K562 (cell line): Measurements from ENCODE around the gene MYL11. TPM values are rescaled to one million over a fixed set of nuclear protein-coding genes. Genes with fewer than 3 reads are reported as not detected.

Source experiments
- FOSL1 ChIP-seq: fragments of 200-800 bp; sonication (Bioruptor generic); conservative IDR thresholded peaks from 2 replicates; pipeline ENCODE4 v1.6.1; 2016; ENCODE audit warnings: missing genetic modification characterization, missing compliant biosample characterization
- GABPA ChIP-seq: fragments of 200-800 bp; sonication (Bioruptor generic); conservative IDR thresholded peaks from 2 replicates; pipeline ENCODE4 v1.6.1; 2016; ENCODE audit warnings: low read depth, missing genetic modification characterization, missing compliant biosample characterization
- POLR2AphosphoS5 ChIP-seq: IDR thresholded peaks from 2 replicates; pipeline ENCODE4 v1.6.1; 2011; ENCODE audit warnings: mild to moderate bottlenecking, low read depth, low read length, moderate library complexity; ENCODE audit not compliant: control insufficient read depth, insufficient read depth
- SETDB1 ChIP-seq: IDR thresholded peaks from one replicate; pipeline ENCODE4 v1.6.1; 2012; ENCODE audit warnings: low read length, control low read depth, inconsistent platforms
- ZNF263 ChIP-seq: sonication (generic); formaldehyde crosslinking; IDR thresholded peaks from 2 replicates; pipeline ENCODE4 v1.8.0; 2022; ENCODE audit warnings: mild to moderate bottlenecking, missing genetic modification reagents, borderline replicate concordance
- polyA plus RNA-seq, 8 experiments: library from polyadenylated mRNA; depleted of rRNA in 4 of 8; stranded (reverse) in 5 of 8; unstranded in 3 of 8; fragments of >200 nt; fragmentation: Nextera tagmentation in 2 of 8; fragmentation: Illumina TruSeq in 1 of 8; extraction: Ambion mirVana in 2 of 8; extraction: Trizol in 1 of 8; gene quantifications; 2 replicates each; pipeline versions ENCODE4 v1.2.1 to v1.2.3, GENCODE V29; 2011 to 2014; ENCODE audit warnings: inconsistent platforms in 1 of 8, missing spikeins in 1 of 8
- total RNA-seq, 7 experiments: library from RNA; depleted of rRNA in 6 of 7; stranded (reverse); fragments of >200 nt in 6 of 7; fragmentation: Illumina TruSeq in 2 of 7; extraction: Trizol in 2 of 7; gene quantifications; 2 replicates each; pipeline versions ENCODE4 v1.2.1 to v1.2.3, GENCODE V29; 2011 to 2021; ENCODE audit warnings: low replicate concordance in 1 of 7
- TF ChIP-seq, protein P1 (sequence below): fragments of 450-650 bp; IDR thresholded peaks from 2 replicates; pipeline ENCODE4 v1.6.1; 2016; ENCODE audit warnings: mild to moderate bottlenecking, moderate library complexity

The MYL11 gene
- total and polyA plus RNA-seq, 9 of the 15 experiments (the other 6 are each of a cell fraction or from before 2014, with no cell fraction given), result 0.31 to 1.5 (median 0.73) TPM; not detected in 4

DNA sequence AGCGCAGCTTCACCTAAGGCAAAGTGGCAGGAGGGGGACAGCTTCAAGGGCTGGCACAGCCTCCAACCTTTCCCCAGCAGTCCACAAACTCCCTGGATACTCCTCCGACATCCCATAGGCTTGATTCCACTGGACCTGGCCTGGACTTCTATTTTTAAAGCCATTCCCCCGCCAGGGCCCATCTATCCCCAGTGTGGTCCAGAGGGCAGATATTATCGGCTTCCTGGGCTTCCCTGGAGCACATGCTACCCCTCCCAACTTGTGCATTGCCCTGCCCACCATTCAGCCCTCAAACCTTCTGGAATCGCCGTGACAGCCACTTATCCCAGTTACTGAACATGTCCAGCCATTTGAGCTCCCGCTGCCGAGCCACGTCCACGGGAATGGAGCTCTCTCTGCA is 9.4 kb upstream of the MYL11 start (continued):
- TF ChIP-seq, protein P1, sequence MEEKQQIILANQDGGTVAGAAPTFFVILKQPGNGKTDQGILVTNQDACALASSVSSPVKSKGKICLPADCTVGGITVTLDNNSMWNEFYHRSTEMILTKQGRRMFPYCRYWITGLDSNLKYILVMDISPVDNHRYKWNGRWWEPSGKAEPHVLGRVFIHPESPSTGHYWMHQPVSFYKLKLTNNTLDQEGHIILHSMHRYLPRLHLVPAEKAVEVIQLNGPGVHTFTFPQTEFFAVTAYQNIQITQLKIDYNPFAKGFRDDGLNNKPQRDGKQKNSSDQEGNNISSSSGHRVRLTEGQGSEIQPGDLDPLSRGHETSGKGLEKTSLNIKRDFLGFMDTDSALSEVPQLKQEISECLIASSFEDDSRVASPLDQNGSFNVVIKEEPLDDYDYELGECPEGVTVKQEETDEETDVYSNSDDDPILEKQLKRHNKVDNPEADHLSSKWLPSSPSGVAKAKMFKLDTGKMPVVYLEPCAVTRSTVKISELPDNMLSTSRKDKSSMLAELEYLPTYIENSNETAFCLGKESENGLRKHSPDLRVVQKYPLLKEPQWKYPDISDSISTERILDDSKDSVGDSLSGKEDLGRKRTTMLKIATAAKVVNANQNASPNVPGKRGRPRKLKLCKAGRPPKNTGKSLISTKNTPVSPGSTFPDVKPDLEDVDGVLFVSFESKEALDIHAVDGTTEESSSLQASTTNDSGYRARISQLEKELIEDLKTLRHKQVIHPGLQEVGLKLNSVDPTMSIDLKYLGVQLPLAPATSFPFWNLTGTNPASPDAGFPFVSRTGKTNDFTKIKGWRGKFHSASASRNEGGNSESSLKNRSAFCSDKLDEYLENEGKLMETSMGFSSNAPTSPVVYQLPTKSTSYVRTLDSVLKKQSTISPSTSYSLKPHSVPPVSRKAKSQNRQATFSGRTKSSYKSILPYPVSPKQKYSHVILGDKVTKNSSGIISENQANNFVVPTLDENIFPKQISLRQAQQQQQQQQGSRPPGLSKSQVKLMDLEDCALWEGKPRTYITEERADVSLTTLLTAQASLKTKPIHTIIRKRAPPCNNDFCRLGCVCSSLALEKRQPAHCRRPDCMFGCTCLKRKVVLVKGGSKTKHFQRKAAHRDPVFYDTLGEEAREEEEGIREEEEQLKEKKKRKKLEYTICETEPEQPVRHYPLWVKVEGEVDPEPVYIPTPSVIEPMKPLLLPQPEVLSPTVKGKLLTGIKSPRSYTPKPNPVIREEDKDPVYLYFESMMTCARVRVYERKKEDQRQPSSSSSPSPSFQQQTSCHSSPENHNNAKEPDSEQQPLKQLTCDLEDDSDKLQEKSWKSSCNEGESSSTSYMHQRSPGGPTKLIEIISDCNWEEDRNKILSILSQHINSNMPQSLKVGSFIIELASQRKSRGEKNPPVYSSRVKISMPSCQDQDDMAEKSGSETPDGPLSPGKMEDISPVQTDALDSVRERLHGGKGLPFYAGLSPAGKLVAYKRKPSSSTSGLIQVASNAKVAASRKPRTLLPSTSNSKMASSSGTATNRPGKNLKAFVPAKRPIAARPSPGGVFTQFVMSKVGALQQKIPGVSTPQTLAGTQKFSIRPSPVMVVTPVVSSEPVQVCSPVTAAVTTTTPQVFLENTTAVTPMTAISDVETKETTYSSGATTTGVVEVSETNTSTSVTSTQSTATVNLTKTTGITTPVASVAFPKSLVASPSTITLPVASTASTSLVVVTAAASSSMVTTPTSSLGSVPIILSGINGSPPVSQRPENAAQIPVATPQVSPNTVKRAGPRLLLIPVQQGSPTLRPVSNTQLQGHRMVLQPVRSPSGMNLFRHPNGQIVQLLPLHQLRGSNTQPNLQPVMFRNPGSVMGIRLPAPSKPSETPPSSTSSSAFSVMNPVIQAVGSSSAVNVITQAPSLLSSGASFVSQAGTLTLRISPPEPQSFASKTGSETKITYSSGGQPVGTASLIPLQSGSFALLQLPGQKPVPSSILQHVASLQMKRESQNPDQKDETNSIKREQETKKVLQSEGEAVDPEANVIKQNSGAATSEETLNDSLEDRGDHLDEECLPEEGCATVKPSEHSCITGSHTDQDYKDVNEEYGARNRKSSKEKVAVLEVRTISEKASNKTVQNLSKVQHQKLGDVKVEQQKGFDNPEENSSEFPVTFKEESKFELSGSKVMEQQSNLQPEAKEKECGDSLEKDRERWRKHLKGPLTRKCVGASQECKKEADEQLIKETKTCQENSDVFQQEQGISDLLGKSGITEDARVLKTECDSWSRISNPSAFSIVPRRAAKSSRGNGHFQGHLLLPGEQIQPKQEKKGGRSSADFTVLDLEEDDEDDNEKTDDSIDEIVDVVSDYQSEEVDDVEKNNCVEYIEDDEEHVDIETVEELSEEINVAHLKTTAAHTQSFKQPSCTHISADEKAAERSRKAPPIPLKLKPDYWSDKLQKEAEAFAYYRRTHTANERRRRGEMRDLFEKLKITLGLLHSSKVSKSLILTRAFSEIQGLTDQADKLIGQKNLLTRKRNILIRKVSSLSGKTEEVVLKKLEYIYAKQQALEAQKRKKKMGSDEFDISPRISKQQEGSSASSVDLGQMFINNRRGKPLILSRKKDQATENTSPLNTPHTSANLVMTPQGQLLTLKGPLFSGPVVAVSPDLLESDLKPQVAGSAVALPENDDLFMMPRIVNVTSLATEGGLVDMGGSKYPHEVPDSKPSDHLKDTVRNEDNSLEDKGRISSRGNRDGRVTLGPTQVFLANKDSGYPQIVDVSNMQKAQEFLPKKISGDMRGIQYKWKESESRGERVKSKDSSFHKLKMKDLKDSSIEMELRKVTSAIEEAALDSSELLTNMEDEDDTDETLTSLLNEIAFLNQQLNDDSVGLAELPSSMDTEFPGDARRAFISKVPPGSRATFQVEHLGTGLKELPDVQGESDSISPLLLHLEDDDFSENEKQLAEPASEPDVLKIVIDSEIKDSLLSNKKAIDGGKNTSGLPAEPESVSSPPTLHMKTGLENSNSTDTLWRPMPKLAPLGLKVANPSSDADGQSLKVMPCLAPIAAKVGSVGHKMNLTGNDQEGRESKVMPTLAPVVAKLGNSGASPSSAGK, result no peak
- TF ChIP-seq POLR2AphosphoS5, result no peak
- no peak for TF ChIP-seq SETDB1
- no peak for TF ChIP-seq GABPA (tag)
- TF ChIP-seq FOSL1 (tag), result no peak
- no peak for TF ChIP-seq ZNF263 (CRISPR knock-in tag)
